Keratinocyte (primary cell): ENCODE results near the gene LRP1B.

Experiments used
- EZH2 ChIP-seq: IDR thresholded peaks from one replicate; pipeline ENCODE4 v1.6.1; 2012; ENCODE audit warnings: inconsistent platforms, mild to moderate bottlenecking, low read length, moderate library complexity
- TF ChIP-seq, protein P1 (sequence below), 3 experiments: IDR thresholded peaks in 1 of 3; conservative IDR thresholded peaks in 1 of 3; optimal IDR thresholded peaks in 1 of 3; 2 replicates in 2 of 3; 3 replicates in 1 of 3; pipeline versions ENCODE3 to v1.5.1; 2011; ENCODE audit warnings: low read length in 3 of 3, mild to moderate bottlenecking in 3 of 3, moderate library complexity in 2 of 3, control low read depth in 1 of 3, inconsistent platforms in 1 of 3; ENCODE audit not compliant: insufficient read depth in 2 of 3; ENCODE audit errors: extremely low read depth in 1 of 3

DNA sequence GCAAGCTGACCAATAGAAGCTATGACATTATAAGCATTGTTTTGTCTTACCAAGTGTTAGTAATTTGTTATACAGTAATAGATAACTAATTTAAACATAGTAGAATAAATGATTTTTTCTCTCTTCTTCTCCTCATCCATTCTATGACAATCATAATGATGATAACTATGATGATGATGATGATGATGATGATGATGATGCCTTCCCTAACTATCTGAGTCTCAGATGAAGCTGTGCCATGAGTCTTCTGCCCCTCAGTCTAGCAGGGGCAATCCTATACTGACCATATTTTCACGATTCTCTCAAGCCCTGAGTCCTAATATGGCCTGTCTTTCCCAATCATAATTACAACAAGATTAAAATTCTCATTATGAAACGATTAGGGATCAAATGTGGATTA is 1369.0 kb downstream of the LRP1B start:
- TF ChIP-seq, protein P1, sequence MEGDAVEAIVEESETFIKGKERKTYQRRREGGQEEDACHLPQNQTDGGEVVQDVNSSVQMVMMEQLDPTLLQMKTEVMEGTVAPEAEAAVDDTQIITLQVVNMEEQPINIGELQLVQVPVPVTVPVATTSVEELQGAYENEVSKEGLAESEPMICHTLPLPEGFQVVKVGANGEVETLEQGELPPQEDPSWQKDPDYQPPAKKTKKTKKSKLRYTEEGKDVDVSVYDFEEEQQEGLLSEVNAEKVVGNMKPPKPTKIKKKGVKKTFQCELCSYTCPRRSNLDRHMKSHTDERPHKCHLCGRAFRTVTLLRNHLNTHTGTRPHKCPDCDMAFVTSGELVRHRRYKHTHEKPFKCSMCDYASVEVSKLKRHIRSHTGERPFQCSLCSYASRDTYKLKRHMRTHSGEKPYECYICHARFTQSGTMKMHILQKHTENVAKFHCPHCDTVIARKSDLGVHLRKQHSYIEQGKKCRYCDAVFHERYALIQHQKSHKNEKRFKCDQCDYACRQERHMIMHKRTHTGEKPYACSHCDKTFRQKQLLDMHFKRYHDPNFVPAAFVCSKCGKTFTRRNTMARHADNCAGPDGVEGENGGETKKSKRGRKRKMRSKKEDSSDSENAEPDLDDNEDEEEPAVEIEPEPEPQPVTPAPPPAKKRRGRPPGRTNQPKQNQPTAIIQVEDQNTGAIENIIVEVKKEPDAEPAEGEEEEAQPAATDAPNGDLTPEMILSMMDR (optimal IDR thresholded peaks at IDR 0.05 in 1 of 3, IDR thresholded peaks at IDR 0.05 in 1 of 3, conservative IDR thresholded peaks at IDR 0.05 in 1 of 3; ENCODE audit: extremely low read depth in 1 of 3, insufficient read depth in 2 of 3, low read length in 3 of 3): no peak
- no peak for TF ChIP-seq EZH2
